ENCODE data around the gene CREB5. TPM values are rescaled to one million over a fixed set of nuclear protein-coding genes. Genes with fewer than 3 reads are reported as not detected.
A peak's percentile ranks its signal among the peaks of the same experiment; 100 is the strongest.

The CREB5 gene
- total RNA-seq, 6 donors from 2014 or later, result 8.3 to 34.6 (median 15.3) TPM

DNA sequence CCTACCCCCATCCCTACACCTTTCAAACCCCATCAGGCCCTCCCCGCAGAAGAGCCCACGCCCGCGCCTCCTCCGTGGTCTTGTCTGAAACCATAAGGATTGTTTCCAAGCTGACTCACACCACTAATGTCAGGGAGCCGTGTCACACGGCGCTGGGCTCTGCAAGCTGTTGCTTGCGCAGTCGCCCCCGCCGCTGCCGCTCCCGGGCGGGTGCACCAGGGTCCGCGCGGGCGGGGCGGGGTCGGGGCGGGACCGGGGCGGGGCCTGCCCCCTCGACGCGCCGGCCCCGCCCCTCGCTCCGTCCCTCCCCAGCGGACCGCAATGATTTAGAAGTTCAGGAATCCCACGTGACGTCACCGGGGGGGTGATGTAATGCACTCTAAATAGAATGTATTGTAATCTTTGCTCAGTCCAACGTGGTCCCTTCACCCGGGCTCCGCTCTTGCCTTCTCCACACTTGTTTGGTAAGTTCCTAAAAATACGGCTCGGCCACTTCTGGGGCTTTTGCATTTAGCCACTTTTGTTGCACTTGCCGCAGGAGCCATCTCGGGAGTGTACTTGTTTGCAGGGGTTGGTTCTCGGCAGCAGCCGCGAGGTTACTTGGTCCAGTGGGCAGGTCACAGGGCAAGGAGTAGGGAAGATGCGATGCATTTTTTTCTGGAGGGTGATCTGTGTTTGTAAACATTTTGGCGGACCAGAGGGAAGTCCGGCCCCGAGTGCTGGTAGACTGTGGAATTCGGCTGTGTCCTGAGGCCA, 3.2 kb upstream of the CREB5 start:
- Histone ChIP-seq H3K4me3 (peak overlapping the region; percentile 39 to 64 (median 50)), H3K4me1 (peaks cover 24 to 35% (median 29%) of the 10 kb centered on the region in 4 donors), H3K9me3 (no peaks in the 10 kb centered on the region), H3K27ac (peak overlapping the region in 3 of 4 donors; percentile 58 to 73 (median 73)), H3K27me3 (peaks cover 0 to 27% (median 15%) of the 10 kb centered on the region in 4 donors), H3K36me3 (no peaks in the 10 kb centered on the region)
- peak; percentile 81 to 90 for ATAC-seq (ENCODE audit: low FRiP score in 2 of 2)
- peak; percentile 28 to 60 for TF ChIP-seq POLR2AphosphoS5 (IDR thresholded peaks at IDR 0.05)
- TF ChIP-seq, protein P1, sequence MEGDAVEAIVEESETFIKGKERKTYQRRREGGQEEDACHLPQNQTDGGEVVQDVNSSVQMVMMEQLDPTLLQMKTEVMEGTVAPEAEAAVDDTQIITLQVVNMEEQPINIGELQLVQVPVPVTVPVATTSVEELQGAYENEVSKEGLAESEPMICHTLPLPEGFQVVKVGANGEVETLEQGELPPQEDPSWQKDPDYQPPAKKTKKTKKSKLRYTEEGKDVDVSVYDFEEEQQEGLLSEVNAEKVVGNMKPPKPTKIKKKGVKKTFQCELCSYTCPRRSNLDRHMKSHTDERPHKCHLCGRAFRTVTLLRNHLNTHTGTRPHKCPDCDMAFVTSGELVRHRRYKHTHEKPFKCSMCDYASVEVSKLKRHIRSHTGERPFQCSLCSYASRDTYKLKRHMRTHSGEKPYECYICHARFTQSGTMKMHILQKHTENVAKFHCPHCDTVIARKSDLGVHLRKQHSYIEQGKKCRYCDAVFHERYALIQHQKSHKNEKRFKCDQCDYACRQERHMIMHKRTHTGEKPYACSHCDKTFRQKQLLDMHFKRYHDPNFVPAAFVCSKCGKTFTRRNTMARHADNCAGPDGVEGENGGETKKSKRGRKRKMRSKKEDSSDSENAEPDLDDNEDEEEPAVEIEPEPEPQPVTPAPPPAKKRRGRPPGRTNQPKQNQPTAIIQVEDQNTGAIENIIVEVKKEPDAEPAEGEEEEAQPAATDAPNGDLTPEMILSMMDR (IDR thresholded peaks at IDR 0.05), result no peak
- TF ChIP-seq EP300 (IDR thresholded peaks at IDR 0.05), result no peak
- peak in 1 of 4 donors; percentile 38 for TF ChIP-seq POLR2A (IDR thresholded peaks at IDR 0.05)
- 1% methylated on average over 14 to 31 of the region's 51 CpGs for WGBS, 2 donors
- peak; percentile 91 to 94 for DNase-seq

DNA sequence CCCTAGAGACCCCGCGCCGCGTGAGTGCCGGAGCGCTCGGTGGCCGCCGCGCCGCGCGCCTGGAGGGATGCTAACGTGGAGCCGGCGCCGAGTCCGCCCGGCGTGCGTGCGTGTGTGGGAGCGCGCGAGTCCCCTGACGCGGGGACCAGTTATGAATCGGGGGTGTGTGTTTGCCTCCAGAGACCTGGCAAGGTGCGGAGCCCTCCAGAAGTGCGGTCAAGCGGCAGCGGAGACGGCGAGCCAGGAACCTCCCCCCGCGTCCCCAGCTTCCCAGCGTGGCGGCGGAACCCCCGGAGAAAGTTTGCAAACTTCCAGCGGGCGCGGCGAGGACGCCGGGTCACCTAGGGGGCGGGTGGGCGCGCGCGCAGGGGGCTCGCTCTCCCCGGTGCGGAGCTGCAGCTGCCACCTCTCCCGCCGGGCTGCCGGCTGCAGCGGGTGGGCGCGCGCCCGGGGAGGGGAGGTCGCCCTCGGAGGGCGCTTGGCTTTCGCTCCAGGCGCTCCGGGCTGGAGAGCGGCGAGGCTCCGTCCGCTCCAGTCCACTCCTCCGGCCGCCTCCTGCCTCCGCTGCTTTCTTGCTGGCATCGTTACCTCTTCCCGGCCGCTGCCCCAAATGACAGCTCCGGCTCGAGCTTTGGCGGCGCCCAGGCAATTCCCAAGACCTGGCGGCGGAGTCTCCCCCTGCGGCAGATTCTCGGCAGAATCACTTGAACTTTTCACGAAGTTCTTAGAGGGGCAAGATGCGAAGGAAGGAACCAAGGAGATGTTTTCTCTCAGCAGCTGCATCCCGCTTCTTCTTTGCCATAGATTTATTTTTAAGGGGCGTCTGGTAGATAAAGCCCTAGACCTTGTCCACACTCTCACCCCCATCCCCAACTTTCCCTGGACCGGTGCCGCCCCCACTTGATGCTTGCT, 2.3 kb upstream of the CREB5 start:
- H3K27ac ChIP-seq, result peak overlapping the region in 2 of 4 donors; percentile 73
- no peaks in the 10 kb centered on the region for H3K36me3 ChIP-seq
- no peaks in the 10 kb centered on the region for H3K9me3 ChIP-seq
- 2% methylated on average over 26 to 89 of the region's 92 CpGs for WGBS, 2 donors
- H3K4me1 ChIP-seq, result peaks cover 24 to 35% (median 29%) of the 10 kb centered on the region in 4 donors
- ATAC-seq (ENCODE audit: low FRiP score in 2 of 2) (peak; percentile 4 to 33), DNase-seq (peak in 1 of 2 donors; percentile 89)
- H3K4me3 ChIP-seq, result peak overlapping the region; percentile 39 to 64 (median 50)
- H3K27me3 ChIP-seq, result peaks cover 0 to 27% (median 15%) of the 10 kb centered on the region in 4 donors
- no peak for TF ChIP-seq POLR2A (IDR thresholded peaks at IDR 0.05)
- no peak for TF ChIP-seq EP300 (IDR thresholded peaks at IDR 0.05)
- TF ChIP-seq POLR2AphosphoS5 (IDR thresholded peaks at IDR 0.05), result no peak

- TF ChIP-seq, protein P1 (IDR thresholded peaks at IDR 0.05), result no peak
Measured at GRCh38 chr7:28410628-28411531, 1.4 kb upstream of the CREB5 start.

GRCh38 chr7:28413011-28413410, 693 bp downstream of the CREB5 start:
- H3K27me3 ChIP-seq, result peaks cover 0 to 27% (median 15%) of the 10 kb centered on the region in 4 donors
- WGBS, 2 donors, result 96 to 97% methylated on average over 1 of the region's 1 CpG

More at GRCh38 chr7:28410628-28411531, 1.4 kb upstream of the CREB5 start:
- ATAC-seq (ENCODE audit: low FRiP score in 2 of 2) (peak in 1 of 2 donors; percentile 48), DNase-seq (no peak)
- Histone ChIP-seq H3K4me1 (peaks cover 24 to 35% (median 29%) of the 10 kb centered on the region in 4 donors), H3K4me3 (peak overlapping the region in 3 of 4 donors; percentile 39 to 64 (median 54)), H3K9me3 (no peaks in the 10 kb centered on the region), H3K27me3 (peaks cover 0 to 27% (median 15%) of the 10 kb centered on the region in 4 donors), H3K27ac (no peak overlapping the region), H3K36me3 (no peaks in the 10 kb centered on the region)
- WGBS, 2 donors, result 2 to 3% methylated on average over 28 of the region's 28 CpGs

GRCh38 chr7:28414453-28414852, 2.1 kb downstream of the CREB5 start:
- Histone ChIP-seq H3K36me3 (no peaks in the 10 kb centered on the region), H3K4me3 (no peak overlapping the region), H3K4me1 (peaks cover 15 to 21% (median 19%) of the 10 kb centered on the region in 4 donors), H3K27me3 (peaks cover 0 to 19% (median 12%) of the 10 kb centered on the region in 4 donors), H3K27ac (no peak overlapping the region), H3K9me3 (no peaks in the 10 kb centered on the region)
- ATAC-seq (ENCODE audit: low FRiP score in 2 of 2), result no peak
- WGBS, 2 donors, result 87 to 95% methylated on average over 1 of the region's 1 CpG
- DNase-seq, result no peak
- TF ChIP-seq POLR2AphosphoS5 (IDR thresholded peaks at IDR 0.05), result no peak
- TF ChIP-seq, protein P1 (IDR thresholded peaks at IDR 0.05), result no peak
- TF ChIP-seq POLR2A (IDR thresholded peaks at IDR 0.05), result no peak
- TF ChIP-seq EP300 (IDR thresholded peaks at IDR 0.05), result no peak

More at GRCh38 chr7:28413011-28413410, 693 bp downstream of the CREB5 start:
- no peak for ATAC-seq (ENCODE audit: low FRiP score in 2 of 2)
- peaks cover 24 to 33% (median 29%) of the 10 kb centered on the region in 4 donors for H3K4me1 ChIP-seq
- no peak overlapping the region for H3K27ac ChIP-seq
- no peak overlapping the region for H3K4me3 ChIP-seq
- H3K36me3 ChIP-seq, result no peaks in the 10 kb centered on the region
- TF ChIP-seq POLR2AphosphoS5 (IDR thresholded peaks at IDR 0.05), result no peak
- H3K9me3 ChIP-seq, result no peaks in the 10 kb centered on the region
- DNase-seq, result no peak
